ENCODE measurements around the gene SEMA4B.

- TF ChIP-seq CREB1 (IDR thresholded peaks at IDR 0.05) (no peak), E2F6 (IDR thresholded peaks at IDR 0.05) (no peak), CTCF (IDR thresholded peaks at IDR 0.05; ENCODE audit: control extremely low read depth in 1 of 3, insufficient read depth in 1 of 3, low read depth in 1 of 3, low read length in 3 of 3) (no peak), YY1 (IDR thresholded peaks at IDR 0.05; ENCODE audit: low read depth, low read length) (no peak), FOSL1 (IDR thresholded peaks at IDR 0.05; ENCODE audit: insufficient read depth, low read depth, low read length) (no peak), MAFK (IDR thresholded peaks at IDR 0.05; ENCODE audit: low read depth, low read length) (no peak), POLR2AphosphoS5 (IDR thresholded peaks at IDR 0.05; ENCODE audit: low read depth, low read length) (no peak), JUN (IDR thresholded peaks at IDR 0.05; ENCODE audit: low read depth, low read length) (no peak), ZNF274 (IDR thresholded peaks at IDR 0.05; ENCODE audit: borderline replicate concordance, extremely low read depth, low read length) (no peak), POLR2A (IDR thresholded peaks at IDR 0.05; ENCODE audit: control extremely low read depth in 1 of 2, low read depth in 2 of 2, low read length in 2 of 2) (no peak)
These were observed 56.6 kb downstream of the SEMA4B start for GRCh38 chr15:90257776-90258175.
